NCI-H146 (cell line): ENCODE measurements around the gene ESR1.
"Not testable (repeated sequence)": the region's sequence is repeated elsewhere in the genome, so short reads cannot be mapped to it uniquely, and the experiment has no call there.

Experiments
- DNase-seq: peaks from one replicate; lab custom pipeline; 2025; lab: John Stamatoyannopoulos, UW

ESR1 gene

GRCh38 chr6:152136449-152136825, 329.0 kb downstream of the ESR1 start:
- peak; percentile 90 for DNase-seq

- not testable (repeated sequence) for DNase-seq
These were observed 330.9 kb downstream of the ESR1 start for GRCh38 chr6:152138344-152138743.

GRCh38 chr6:152142105-152142504, 334.6 kb downstream of the ESR1 start:
- DNase-seq = no peak

- no peak for DNase-seq
These were observed 335.9 kb downstream of the ESR1 start for GRCh38 chr6:152143359-152143758.

- DNase-seq = no peak
These were observed 338.9 kb downstream of the ESR1 start for GRCh38 chr6:152146385-152146784.

- no peak for DNase-seq
These were observed 339.8 kb downstream of the ESR1 start for GRCh38 chr6:152147269-152147668.

- DNase-seq = no peak
These were observed 340.9 kb downstream of the ESR1 start for GRCh38 chr6:152148412-152148811.

GRCh38 chr6:152150196-152150595, 342.7 kb downstream of the ESR1 start:
- no peak for DNase-seq

GRCh38 chr6:152151920-152152319, 344.4 kb downstream of the ESR1 start:
- no peak for DNase-seq

- DNase-seq = no peak
These were observed 347.3 kb downstream of the ESR1 start for GRCh38 chr6:152154559-152155356.

GRCh38 chr6:152155792-152156191, 348.3 kb downstream of the ESR1 start:
- DNase-seq = no peak

GRCh38 chr6:152160346-152160745, 352.9 kb downstream of the ESR1 start:
- DNase-seq = no peak

- DNase-seq = no peak
These were observed 354.0 kb downstream of the ESR1 start for GRCh38 chr6:152161501-152161900.

- DNase-seq = no peak
These were observed 357.5 kb downstream of the ESR1 start for GRCh38 chr6:152164957-152165356.

- DNase-seq = no peak
These were observed 359.0 kb downstream of the ESR1 start for GRCh38 chr6:152166497-152166896.

- DNase-seq = no peak
These were observed 359.4 kb downstream of the ESR1 start for GRCh38 chr6:152166897-152167296.

- no peak for DNase-seq
These were observed 360.4 kb downstream of the ESR1 start for GRCh38 chr6:152167641-152168603.

- DNase-seq = no peak
These were observed 362.8 kb downstream of the ESR1 start for GRCh38 chr6:152170313-152170701.

GRCh38 chr6:152170702-152171667, 363.5 kb downstream of the ESR1 start:
- DNase-seq = peak; percentile 13

- no peak for DNase-seq
These were observed 365.8 kb downstream of the ESR1 start for GRCh38 chr6:152173321-152173720.

- DNase-seq = no peak
These were observed 366.5 kb downstream of the ESR1 start for GRCh38 chr6:152173957-152174356.

GRCh38 chr6:152176268-152176667, 368.8 kb downstream of the ESR1 start:
- no peak for DNase-seq
